Uterus (tissue), 2 donors: ENCODE data around the gene HSPB6.

Experiments
- CTCF ChIP-seq, 4 experiments: fragments of 200-600 bp in 2 of 4; fragments of 450-650 bp in 2 of 4; sonication (generic) in 2 of 4; IDR thresholded peaks; one replicate each; pipeline ENCODE4 v1.5.1; 2016 to 2019; ENCODE audit warnings: antibody characterized with exemption in 4 of 4, mild to moderate bottlenecking in 2 of 4, moderate library complexity in 1 of 4
- POLR2A ChIP-seq, 2 donors: fragments of 450-650 bp; IDR thresholded peaks; one replicate each; pipeline ENCODE4 v1.6.1; 2016; ENCODE audit warnings: antibody characterized with exemption in 2 of 2, mild to moderate bottlenecking in 1 of 2, moderate library complexity in 1 of 2

GRCh38 chr19:35780717-35781116 is 23.9 kb upstream of the HSPB6 start:
- TF ChIP-seq CTCF (IDR thresholded peaks at IDR 0.05) = no peak
- TF ChIP-seq POLR2A (IDR thresholded peaks at IDR 0.05) = no peak
